Transverse colon (tissue), 4 donors: ENCODE results near the gene DRC7. TPM values are rescaled to one million over a fixed set of nuclear protein-coding genes. Genes with fewer than 3 reads are reported as not detected.

ENCODE experiments used
- DNase-seq: peaks from one replicate; pipeline ENCODE4 v3.0.0-alpha.2; 2019
- H3K27ac ChIP-seq, 4 donors: fragments of 200-600 bp; sonication (generic); 2 replicates each; pipeline ENCODE4 v1.5.1; 2016 to 2018; ENCODE audit warnings: inconsistent platforms in 4 of 4
- H3K27me3 ChIP-seq: fragments of 200-600 bp; sonication (generic); 2 replicates; pipeline ENCODE4 v1.5.1; 2017; ENCODE audit warnings: inconsistent platforms
- H3K36me3 ChIP-seq, 4 donors: fragments of 200-600 bp; sonication (generic); 2 replicates each; pipeline ENCODE4 v1.5.1; 2017 to 2019; ENCODE audit warnings: inconsistent platforms in 4 of 4
- H3K4me1 ChIP-seq, 4 donors: fragments of 200-600 bp; sonication (generic); 2 replicates each; pipeline ENCODE4 v1.5.1; 2017 to 2020; ENCODE audit warnings: inconsistent platforms in 4 of 4
- H3K4me3 ChIP-seq, 4 donors: fragments of 200-600 bp; sonication (generic); 1 replicate in 1 of 4; 2 replicates in 3 of 4; pipeline versions ENCODE4 v1.5.1 to v1.6.1; 2017 to 2019; ENCODE audit warnings: inconsistent platforms in 4 of 4
- H3K9me3 ChIP-seq, 2 donors: fragments of 200-600 bp; sonication (generic); 2 replicates each; pipeline ENCODE4 v1.5.1; 2017 to 2019; ENCODE audit warnings: inconsistent platforms in 2 of 2
- EP300 ChIP-seq: sonication (generic); formaldehyde crosslinking; IDR thresholded peaks from one replicate; pipeline ENCODE4 v1.6.1; 2017; ENCODE audit warnings: antibody characterized with exemption, low read depth
- POLR2A ChIP-seq: fragments of 450-650 bp; IDR thresholded peaks from one replicate; pipeline ENCODE4 v1.6.1; 2016; ENCODE audit warnings: antibody characterized with exemption, mild to moderate bottlenecking, moderate library complexity
- POLR2AphosphoS5 ChIP-seq, 3 donors: sonication (generic); formaldehyde crosslinking; IDR thresholded peaks; one replicate each; pipeline ENCODE4 v1.6.1; 2016; ENCODE audit warnings: antibody characterized with exemption in 3 of 3
- WGBS, 2 donors: methylation state at CpG; one replicate each; pipeline ENCODE4 v1.1.5; 2018; ENCODE audit warnings: low coverage in 1 of 2; 5-methylcytosine and 5-hydroxymethylcytosine counted together
- in situ Hi-C, 4 donors: fragments of 200-750 bp; cut with MboI; loops; one replicate each; pipeline versions ENCODE4 v1.15.0 to v1.15.1; 2017; ENCODE audit warnings: low sequenced_read_pairs in 3 of 4, low pct_ligation_motif_present in 1 of 4, low pct_unique_long_range_greater_than_20kb in 1 of 4
- intact Hi-C: fragments of 100-400 bp; cut with DNase I; formaldehyde crosslinking; loops from one replicate; pipeline ENCODE4 v1.15.1; 2023; ENCODE audit warnings: low total_unique reads
- total RNA-seq, 4 donors: library from RNA; depleted of rRNA; stranded (reverse); fragments of >200 nt; gene quantifications; one replicate each; pipeline ENCODE4 v1.1.0, GENCODE V29; 2016
- TF ChIP-seq, protein P1 (sequence below), 5 experiments: fragments of 200-600 bp in 3 of 5; fragments of 450-650 bp in 2 of 5; sonication (generic) in 3 of 5; IDR thresholded peaks; 1 replicate in 2 of 5; 2 replicates in 3 of 5; pipeline ENCODE4 v1.5.1; 2016 to 2017; ENCODE audit warnings: antibody characterized with exemption in 5 of 5, inconsistent platforms in 3 of 5, mild to moderate bottlenecking in 2 of 5, moderate library complexity in 1 of 5

DRC7 gene
- total RNA-seq, 4 donors from 2014 or later: not detected

DNA sequence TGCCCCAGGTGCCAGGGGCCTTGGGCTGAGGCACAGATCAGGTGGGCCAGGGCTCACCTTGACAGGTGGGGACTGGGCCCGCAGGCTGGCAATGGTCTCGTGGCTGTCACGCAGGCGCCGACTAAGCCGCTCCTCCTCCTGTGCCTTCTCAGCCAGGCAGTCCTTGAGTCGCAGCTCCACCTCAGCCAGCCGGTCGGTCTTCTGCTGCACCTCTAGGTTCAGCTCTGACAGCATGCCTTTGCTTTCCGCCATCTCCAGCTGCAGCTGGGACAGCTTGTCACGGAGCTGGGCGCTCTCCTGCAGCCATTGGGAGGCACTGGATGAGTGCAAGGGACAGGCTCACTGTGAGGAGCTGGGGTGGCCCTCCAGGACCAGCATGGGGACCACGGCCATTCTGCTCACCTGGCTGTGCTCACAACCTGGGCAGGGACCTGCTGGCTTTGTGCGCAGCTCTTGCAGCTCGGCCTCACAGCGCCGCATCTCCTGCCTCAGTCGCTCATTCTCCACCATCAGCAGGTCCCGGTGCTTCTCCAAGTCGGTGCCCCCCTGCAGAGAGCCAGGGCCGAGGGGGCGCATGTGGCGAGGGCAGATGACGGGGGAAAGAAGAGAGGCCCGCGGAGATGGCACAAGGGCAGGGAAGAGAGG, 76.7 kb downstream of the DRC7 start:
- no peaks in the 10 kb centered on the region for H3K4me1 ChIP-seq
- TF ChIP-seq POLR2A (no peak), EP300 (no peak), POLR2AphosphoS5 (IDR thresholded peaks at IDR 0.05) (no peak)
- TF ChIP-seq, protein P1, sequence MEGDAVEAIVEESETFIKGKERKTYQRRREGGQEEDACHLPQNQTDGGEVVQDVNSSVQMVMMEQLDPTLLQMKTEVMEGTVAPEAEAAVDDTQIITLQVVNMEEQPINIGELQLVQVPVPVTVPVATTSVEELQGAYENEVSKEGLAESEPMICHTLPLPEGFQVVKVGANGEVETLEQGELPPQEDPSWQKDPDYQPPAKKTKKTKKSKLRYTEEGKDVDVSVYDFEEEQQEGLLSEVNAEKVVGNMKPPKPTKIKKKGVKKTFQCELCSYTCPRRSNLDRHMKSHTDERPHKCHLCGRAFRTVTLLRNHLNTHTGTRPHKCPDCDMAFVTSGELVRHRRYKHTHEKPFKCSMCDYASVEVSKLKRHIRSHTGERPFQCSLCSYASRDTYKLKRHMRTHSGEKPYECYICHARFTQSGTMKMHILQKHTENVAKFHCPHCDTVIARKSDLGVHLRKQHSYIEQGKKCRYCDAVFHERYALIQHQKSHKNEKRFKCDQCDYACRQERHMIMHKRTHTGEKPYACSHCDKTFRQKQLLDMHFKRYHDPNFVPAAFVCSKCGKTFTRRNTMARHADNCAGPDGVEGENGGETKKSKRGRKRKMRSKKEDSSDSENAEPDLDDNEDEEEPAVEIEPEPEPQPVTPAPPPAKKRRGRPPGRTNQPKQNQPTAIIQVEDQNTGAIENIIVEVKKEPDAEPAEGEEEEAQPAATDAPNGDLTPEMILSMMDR (IDR thresholded peaks at IDR 0.05): no peak
- H3K36me3 ChIP-seq: no peaks in the 10 kb centered on the region
- in situ Hi-C loops (loop anchor here in 3 of 4 donors (25.0 kb wide), 1 partner anchor 241 kb away; the partner anchor contains the start of genes USB1 (in 3 of the 3) and ZNF319 (in 3 of the 3)), intact Hi-C loops (no loop called here)
- DNase-seq: no peak
- no peaks in the 10 kb centered on the region for H3K27me3 ChIP-seq
- no peaks in the 10 kb centered on the region for H3K9me3 ChIP-seq
- H3K4me3 ChIP-seq: no peak overlapping the region
- 93% methylated on average over 8 to 26 of the region's 26 CpGs for WGBS, 2 donors
- H3K27ac ChIP-seq: no peak overlapping the region

DNA sequence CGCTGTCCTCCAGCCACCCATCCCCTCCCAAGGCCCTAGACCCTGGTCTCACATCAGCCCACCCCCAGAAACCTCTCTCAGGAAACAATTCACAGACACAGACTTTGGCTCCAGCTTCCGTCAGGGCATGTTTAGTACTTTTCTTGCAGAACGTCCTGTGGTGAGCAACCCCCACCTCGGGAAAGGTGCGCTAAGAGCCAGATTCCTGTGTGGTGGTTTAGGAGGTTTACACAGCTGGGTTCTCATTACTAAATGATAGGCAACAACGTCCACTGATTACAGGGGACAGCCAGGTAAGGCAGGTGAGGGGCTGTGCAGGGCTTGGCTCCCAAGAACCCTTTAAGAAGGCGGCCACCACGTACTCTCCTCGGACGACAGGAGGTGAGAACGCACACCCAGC, 78.4 kb downstream of the DRC7 start:
- no peak overlapping the region for H3K4me3 ChIP-seq
- H3K9me3 ChIP-seq: no peaks in the 10 kb centered on the region
- in situ Hi-C loops: loop anchor here in 3 of 4 donors (25.0 kb wide), 1 partner anchor 239 kb away; the partner anchor contains the start of genes USB1 (in 3 of the 3) and ZNF319 (in 3 of the 3)
- no peaks in the 10 kb centered on the region for H3K36me3 ChIP-seq
- intact Hi-C loops: no loop called here
- no peaks in the 10 kb centered on the region for H3K27me3 ChIP-seq
- WGBS, 2 donors: 73 to 75% methylated on average over 3 to 11 of the region's 11 CpGs
- no peak overlapping the region for H3K27ac ChIP-seq
- no peak for TF ChIP-seq EP300
- no peak for TF ChIP-seq POLR2A
- TF ChIP-seq, protein P1 (IDR thresholded peaks at IDR 0.05): no peak
- no peak for TF ChIP-seq POLR2AphosphoS5 (IDR thresholded peaks at IDR 0.05)
- H3K4me1 ChIP-seq: no peaks in the 10 kb centered on the region
- DNase-seq: no peak

DNA sequence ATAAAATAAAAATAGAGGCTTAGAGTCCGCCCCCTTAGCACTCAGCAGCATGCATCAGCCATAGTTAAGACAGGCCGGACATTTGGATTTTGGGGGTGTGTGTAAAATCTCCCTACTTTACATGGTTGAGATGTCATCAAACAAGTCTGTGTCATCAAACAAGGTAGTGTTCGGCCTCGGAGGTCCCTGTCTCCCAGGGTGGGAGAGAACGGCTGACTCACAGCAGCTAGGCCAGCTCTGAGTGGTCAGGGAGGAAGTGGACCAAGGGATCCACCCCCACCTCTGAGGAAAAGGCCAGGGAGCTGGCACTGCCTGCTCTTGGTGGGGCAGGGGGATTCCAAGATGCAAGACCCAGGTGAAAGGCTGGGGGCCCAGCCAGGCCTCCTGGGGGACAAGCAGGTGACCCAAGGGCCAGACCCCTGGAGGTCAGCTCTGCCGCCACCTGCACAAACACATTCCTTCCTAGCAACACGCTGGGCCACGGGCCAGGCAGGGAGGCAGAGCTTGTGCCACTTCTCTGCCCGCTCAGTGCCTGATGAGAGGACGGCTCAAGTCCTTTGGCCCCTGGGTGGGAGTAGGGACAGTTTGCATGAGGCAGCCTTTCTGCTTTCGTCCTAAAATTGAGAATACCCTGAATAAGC, 79.2 kb downstream of the DRC7 start:
- in situ Hi-C loops (loop anchor here in 3 of 4 donors (25.0 kb wide), 1 partner anchor 239 kb away; the partner anchor contains the start of genes USB1 (in 3 of the 3) and ZNF319 (in 3 of the 3)), intact Hi-C loops (no loop called here)
- no peaks in the 10 kb centered on the region for H3K4me1 ChIP-seq
- no peaks in the 10 kb centered on the region for H3K27me3 ChIP-seq
- no peaks in the 10 kb centered on the region for H3K9me3 ChIP-seq
- TF ChIP-seq POLR2A (no peak), POLR2AphosphoS5 (IDR thresholded peaks at IDR 0.05) (no peak), EP300 (no peak)
- TF ChIP-seq, protein P1 (IDR thresholded peaks at IDR 0.05): no peak
- 87 to 91% methylated on average over 3 to 11 of the region's 11 CpGs for WGBS, 2 donors
- no peak overlapping the region for H3K27ac ChIP-seq
- H3K36me3 ChIP-seq: no peaks in the 10 kb centered on the region
- no peak overlapping the region for H3K4me3 ChIP-seq
- no peak for DNase-seq

DNA sequence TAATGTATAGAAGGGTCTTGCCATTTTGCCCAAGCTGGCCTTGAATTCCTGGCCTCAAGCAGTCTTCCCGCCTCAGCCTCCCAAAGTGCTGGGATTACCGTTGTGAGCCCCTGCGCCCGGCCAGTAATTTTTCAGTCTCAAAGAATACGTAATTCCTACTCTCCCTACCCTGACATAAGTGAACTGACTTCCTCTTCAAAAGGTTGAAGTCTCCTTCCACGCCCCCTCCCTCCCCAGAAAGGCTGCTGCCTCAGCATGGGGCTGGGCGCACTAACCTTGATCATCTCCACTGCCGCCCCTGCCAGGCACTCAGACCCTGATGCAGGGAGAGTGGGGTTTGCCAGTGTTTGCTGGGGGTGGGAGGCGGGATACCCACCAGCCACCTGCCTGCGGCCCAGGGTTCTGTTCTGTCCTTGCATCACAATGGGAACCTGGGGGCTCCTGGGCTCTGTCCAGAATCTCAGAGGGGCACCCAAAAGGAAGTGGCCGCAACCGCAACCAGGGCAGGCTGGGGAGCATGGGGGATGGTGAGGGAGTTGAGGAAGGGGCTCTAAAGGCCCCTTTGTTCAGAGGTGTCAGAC, 80.2 kb downstream of the DRC7 start:
- in situ Hi-C loops: loop anchor here in 3 of 4 donors (25.0 kb wide), 1 partner anchor 238 kb away; the partner anchor contains the start of genes USB1 (in 3 of the 3) and ZNF319 (in 3 of the 3)
- 90 to 100% methylated on average over 1 to 10 of the region's 12 CpGs for WGBS, 2 donors
- Histone ChIP-seq H3K27ac (no peak overlapping the region), H3K4me3 (no peak overlapping the region), H3K4me1 (no peaks in the 10 kb centered on the region), H3K27me3 (no peaks in the 10 kb centered on the region), H3K36me3 (no peaks in the 10 kb centered on the region), H3K9me3 (no peaks in the 10 kb centered on the region)
- intact Hi-C loops: no loop called here
- no peak for TF ChIP-seq POLR2A
- TF ChIP-seq POLR2AphosphoS5 (IDR thresholded peaks at IDR 0.05): no peak
- no peak for TF ChIP-seq EP300
- TF ChIP-seq, protein P1 (IDR thresholded peaks at IDR 0.05): no peak
- DNase-seq: no peak
